ENCODE results near the gene FAM181B.
"Not testable (repeated sequence)": the region's sequence is repeated elsewhere in the genome, so short reads cannot be mapped to it uniquely, and the experiment has no call there.

The FAM181B gene

DNA sequence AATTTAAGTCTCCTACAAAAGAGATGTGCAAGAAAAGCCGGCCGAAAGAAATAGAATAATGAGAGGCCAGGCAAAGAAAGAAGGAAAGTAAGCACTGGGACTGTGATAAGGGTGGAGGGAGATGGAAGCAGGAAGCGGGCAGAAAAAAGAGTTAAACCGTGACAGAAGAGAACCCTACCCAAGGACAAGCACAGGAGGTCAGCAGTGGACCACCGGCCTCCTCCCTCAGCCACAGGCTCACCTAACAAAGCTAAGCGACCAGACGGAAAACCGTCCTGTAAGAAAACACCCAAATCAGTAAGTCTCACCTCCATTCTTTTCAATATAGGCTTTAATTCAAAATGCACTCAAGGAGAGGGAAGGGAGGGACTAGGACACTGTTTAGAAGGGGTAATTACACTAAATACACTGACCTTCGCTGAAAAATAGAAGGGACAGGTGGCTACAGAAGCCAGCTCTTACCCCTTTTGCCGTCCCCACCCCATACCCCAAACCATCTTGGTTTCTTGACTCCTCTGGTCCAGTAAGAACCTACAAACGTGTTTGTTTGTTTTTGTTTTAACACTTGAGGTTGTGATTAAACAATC is 1.9 kb downstream of the FAM181B start:
- no peak for DNase-seq

DNA sequence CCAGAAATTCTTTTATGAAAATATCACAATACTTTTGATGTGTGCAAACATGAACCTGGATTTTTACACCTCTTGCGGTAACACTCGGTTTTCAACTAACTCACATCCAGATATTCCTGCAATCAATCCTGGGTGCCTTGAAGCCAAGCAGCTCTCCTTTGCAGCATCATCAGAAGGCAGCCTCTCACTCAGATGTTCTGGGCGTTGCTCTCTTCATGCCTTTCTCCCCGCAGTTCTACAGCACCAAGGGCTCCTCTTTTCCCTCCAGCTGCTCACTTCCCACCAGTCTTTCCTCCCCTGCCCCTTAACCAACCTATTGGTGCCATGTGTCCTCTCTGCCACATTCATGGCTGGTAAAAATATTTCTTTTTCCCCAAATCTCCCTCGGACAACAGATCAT is 2.9 kb downstream of the FAM181B start:
- no peak for DNase-seq

DNA sequence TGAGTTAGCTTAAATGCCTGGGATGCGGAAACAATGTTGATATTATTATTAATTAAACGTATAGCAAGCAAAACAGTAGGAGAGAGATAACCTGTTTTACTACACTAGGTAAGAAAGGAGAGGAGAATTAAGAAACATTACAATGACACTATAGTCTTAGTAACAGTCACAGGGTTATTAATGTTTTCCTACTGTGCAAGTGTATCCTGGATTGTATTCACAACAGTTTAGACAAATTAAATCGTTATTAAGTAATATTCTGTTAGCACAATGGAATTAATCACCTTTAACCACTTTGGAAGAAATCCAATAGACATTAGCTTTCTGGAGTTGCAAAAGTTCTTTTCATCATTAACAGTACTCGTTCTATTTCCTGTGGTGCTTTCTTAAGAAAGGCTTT is 3.4 kb downstream of the FAM181B start:
- DNase-seq: no peak

DNA sequence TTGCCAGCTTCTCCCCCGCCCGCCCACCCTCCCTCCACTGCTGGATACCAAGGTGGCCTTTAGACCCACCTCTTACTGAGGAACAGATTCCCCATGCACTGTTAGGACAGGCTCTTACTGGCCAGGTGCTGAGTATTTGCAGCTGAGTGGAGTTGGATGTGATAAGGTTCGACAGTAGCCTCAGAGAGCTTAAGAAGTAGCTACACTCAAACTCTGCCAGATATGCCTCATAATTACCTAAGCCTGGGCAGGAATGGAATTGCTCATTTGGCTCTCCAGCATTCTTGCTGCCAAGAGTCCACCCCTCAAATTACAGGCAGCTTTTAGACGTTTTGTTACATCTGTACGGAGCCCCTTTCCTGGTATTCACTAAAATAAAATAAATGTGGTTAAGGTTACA is 9.6 kb downstream of the FAM181B start:
- no peak for DNase-seq

DNA sequence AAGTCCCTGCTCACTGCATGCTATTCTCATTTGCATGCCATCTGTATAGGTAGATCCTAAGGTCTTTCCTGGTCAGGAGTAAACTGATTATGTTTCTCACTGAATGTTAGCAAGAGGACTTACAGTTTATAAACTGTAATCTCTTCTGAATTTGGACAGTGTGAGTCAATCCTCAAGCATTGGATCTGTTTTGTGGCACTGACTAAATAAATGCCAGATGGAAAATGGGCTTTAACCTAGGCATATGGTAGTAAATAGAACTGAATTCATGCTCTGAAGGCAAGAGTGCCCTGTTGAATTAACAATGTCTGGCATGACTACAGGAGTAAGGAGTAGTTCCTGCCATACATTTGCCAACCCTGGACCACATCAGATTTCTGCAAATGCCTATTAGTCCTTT is 11.4 kb downstream of the FAM181B start:
- no peak for DNase-seq

DNA sequence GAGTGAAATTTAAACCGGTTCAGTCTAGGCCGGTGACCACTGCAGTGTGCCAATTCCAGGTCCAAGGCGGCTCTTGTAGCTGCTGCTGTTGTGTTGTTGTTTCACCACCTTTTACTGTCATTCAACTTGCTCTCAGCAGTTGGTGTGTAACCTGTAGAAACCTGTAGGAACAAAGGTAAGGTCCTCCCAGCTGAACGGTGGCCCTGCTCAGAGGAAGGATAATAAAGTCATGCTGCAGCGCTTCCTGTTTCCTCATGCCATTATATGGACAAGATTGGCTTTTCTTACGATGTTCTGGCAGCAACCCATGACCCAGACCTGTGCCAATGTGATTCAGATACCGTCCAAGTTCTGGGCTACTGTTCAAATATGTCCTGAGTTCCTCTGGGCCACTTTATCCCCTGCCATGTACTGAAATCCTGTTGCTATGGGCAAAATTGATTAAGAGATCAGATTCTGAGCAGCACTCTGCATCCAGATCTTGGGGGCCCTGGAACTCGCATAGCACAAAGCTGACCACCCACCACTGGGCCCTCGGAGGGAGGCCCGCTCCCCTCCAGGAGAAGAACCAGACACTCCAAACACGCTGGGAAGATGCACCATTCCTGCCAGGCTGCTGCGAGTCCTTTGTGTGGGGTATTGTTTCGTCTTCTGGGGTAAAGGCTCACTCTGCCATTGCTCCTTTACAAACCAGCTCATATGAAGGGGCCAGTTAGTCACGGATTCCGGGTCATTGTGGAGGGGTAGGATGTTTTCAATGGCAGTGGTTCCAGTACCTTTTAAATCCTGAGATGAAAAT is 13.2 kb downstream of the FAM181B start:
- DNase-seq: no peak

DNA sequence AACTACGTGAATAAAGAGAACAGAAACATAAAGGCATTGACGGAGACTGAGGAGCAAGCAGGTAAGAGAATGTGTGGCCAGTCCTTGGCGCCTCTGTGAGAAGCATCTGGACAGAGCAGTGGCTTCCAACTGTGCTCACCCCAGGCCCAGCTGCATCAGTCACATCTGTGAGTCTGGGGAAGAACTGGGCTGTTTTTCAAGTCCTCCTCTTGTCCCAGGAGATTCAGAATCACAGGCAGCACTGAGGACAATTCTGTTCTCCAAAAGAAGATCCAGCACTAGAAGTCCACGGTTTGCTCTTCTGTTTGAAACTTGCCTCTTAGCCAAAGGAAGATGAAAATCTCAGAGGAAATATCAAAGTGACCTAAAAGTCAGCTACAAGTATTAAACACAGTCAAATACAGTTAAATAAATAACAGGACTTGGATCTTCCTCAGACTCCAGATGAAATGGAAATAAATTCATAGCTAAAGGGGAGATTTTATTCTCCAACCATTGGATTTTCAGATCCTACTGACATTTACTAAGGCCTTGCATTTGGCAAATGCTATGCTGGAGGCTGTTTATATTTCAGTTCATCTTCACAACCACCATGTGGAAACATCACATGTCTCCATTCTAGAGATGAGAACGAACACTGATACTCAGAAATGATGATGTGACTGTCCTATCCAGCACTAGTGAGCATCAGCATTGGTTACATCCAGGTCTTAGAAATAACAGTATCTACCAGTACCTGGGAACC is 14.1 kb downstream of the FAM181B start:
- no peak for DNase-seq

DNA sequence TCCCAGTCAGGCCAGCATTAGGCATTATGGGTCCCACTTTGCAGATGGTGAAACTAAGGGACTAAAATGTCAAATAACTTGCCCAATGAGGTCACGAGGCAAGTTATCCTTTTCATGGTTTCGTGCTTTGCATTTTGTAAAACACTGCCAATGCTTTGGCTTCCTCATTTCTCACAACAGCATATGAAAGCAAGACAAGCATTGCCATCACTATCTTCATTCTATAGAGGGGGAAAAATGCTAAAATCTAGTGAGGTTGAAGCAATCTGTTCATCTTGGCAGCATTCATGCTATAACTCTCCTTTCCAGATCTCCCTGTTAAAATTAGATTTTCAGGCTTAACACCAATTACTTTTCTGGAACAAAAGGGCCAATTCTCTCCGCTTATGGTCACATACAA is 14.8 kb downstream of the FAM181B start:
- no peak for DNase-seq

DNA sequence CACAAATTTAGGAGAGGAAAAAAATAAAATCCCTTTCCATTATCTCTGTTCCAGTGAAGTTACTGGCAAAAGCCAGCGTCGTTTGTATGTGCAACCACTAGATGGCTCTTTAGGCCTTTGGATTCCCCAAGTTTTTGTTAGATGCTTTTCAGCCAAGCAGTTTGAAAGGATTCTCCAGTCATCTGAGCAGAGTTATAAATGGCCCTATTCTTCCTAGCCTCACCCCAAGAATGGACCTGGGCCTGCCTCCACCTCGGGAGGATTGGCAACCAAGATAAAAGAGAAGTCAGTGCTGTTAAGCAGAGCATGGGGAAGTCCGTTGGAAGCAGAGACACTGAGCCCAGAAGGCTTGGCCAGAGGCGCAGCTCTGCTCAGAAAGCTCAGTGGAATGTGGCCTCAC is 15.4 kb downstream of the FAM181B start:
- peak; percentile 38 for DNase-seq

DNA sequence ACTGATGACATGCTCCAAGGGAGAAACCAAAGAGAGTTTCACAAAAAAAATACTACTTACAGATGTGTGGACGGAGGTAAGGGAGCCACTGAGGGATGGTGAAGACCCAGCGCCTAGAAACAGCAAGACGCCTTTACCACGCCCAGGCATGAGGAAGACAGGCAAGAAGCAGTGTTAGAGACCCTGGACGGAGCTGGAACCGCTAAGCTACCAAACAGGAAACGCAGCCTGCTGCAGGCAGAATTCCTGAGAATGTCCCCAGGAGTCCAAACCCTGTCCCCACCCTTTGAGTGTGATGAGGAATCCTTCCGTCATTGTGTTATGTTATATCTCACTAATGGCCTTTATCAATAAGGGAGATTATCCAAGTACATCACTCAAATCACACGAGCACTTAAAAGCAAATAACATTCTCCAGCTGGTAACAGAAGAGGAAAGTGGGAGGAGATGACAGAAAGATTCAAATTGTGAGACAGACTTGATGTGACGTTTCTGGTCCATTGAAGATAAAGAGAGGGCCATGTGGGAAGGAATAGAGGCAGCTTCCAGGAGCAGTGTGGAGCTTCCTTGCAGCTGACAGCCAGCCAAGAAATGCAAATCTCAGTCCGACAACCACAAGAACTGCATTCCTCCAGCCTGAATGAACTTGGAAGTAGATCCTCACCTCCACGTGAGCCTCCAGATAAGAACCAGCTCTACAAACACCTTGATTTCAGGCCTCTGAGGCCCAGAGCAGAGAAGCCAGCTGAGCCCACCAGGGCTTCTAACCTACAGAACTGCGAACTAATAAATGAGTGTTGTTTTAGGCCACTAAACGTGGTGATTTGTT is 19.1 kb downstream of the FAM181B start:
- DNase-seq: no peak

DNA sequence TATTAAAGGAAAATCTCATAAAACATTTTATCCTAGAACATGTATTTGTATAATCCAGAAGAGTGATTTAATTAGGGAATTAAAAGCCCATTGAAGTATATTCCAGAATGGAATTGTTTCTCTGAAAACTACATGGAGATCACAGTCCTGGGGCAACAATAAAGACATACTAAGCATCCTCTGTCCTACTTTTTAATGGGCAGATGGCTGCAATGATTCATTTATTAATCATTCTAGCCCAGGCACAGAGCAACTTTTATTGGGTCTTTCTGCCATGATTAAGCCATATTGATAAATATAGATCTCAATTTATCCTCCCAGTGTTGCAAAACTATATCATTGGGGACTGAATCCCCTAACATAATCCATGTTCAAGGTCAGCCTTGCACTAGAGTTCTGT is 22.0 kb downstream of the FAM181B start:
- DNase-seq: no peak

DNA sequence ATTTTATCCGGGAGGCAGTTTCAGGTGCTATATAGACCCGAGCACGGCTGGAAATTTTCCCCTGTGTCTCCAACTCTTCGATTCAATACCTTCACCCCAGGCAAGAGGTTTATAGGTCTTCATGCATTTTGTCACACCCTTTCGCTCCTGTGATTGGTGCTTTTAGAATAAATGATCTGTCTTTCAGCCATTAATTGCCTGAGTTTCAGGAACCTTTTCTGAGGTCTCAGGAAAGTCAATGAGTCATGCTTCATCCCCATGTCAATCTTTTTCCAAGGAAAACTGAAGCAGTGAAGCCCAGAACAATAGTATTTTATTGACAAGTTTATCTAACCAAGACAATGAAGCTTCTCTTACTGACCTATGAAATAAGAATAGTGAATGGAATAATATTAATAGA is 29.9 kb downstream of the FAM181B start:
- no peak for DNase-seq

DNA sequence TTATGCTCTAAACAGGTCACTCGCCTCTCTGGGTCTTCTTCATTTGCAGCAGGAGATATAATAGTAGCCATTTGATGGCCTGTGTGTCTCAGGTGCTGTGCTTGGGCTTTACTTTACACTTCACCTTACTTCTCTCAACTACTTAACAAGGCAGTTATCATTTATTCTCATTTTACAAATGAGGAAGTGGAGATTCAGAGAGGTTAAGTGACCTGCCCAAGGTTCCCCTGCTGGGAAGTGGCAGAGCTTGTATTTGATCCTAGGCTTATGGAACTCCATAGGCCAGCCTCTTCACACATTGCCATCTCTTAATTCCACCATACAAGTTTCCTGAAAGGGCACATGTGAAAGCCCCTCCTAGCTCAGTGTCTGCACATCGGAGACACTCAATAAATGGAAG is 30.4 kb downstream of the FAM181B start:
- DNase-seq: no peak

DNA sequence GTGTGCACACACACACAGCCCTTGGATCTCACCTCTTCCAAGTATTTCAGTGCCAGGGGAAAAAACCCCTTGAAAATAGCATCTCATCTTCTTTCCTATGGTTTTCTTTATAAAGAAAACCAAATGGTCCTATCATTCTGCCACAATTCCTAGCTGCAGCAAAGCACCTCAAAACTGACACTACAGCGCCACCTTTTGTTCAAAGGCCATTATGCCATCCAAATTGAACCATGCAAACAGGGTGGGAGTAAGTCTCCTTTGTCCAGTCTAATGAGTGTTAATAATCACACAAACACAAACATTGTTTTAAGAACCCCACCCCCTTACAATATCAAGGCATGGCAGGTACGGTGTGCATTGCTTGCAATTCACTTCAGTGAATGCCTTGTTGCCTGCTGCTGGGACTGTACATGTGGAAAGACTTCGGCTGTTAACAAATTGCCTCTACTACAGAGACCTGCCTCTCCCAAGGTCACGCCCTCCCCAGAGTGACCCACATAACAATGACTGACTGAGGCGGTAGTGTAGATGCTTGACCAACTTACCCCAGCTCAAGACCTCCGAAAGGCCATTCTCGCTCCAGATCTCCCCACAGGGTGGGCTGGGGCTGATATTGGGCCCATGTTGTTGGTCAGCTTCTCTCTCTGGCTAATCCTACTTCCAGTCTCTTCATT is 31.7 kb downstream of the FAM181B start:
- peak; percentile 17 for DNase-seq

DNA sequence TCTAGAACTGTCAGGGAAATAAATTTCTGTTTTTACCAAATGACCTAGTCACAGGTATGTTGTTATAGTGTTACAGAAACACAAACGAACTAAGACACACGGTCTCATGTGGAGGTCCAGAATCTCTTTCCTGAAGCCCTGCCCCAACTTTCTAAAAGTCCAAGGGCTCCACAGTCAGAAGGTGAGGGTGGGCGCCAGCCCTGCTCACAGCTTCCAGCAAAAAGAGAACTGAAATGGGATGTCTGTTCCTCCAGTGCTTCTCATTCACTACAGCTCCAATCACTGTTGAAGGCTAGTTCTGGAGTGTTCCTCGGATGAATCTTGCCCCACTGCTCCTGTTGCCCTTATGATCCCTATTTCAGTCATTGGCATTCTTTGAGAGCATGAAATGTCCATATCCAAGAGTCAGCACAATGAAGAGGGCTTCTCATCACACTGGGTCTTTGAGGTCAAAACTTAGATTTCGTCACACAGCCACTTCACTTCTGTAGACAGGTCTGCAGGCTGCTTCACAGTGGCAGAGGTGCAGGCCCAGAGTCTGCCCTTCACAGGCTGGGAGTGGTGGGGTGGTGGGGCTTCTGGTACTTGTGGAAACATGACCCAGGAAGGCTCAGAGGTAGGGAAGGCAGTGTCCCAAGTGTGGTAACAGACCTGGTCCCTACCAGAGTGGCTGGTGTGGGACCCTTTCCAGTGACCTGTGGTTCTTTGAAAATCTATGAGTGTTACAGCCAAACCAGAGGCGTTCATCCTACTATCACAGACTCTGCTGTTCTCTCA is 34.9 kb downstream of the FAM181B start:
- DNase-seq: no peak

DNA sequence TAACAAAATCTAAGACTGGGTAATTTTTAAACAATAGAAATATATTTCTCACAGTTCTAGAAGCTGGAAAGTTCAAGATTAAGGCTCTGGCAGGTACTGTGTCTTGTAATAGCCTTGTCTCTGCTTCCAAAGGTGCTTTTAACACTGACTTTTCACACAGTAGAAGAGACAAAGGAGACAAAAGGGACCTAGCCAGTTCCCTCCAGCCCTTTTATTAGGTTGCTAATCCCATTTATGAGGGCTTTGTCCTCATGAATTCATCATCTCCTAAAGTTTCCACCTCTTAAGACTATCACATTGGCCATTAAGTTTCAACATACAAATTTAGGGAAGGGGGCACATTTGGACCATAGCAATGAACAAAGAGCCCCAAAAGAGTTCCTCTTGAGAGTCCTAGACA is 40.7 kb downstream of the FAM181B start:
- DNase-seq: no peak

DNA sequence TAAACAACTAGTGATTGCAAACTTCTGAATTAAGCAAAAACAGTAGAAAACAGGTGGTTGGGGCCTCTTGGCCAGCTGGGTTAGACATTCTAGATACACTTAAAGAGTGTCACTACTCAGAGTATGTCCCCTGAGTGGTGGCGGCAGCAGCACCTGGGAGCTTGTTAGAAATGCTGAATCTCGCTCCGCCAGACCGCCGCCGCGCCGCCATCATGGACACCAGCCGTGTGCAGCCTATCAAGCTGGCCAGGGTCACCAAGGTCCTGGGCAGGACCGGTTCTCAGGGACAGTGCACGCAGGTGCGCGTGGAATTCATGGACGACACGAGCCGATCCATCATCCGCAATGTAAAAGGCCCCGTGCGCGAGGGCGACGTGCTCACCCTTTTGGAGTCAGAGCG is 44.3 kb downstream of the FAM181B start:
- DNase-seq: not testable (repeated sequence)

DNA sequence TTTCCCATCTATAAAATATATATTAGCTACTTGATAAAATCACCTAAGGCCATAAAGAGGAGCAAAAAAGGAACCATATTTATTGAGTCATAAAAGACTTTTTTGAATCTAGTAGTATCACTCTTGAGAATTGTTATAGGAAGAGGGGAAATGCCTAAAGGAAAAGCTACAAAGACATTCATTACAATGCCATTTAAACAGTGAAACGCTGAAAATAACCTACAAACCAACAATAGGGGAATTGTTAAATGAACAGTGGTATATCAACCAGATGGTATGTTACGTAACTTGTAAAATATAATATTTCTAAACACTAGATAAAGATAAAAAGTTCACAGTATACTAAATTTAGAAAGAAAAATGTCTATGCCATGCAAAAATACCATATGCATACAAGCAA is 47.5 kb downstream of the FAM181B start:
- DNase-seq: no peak

DNA sequence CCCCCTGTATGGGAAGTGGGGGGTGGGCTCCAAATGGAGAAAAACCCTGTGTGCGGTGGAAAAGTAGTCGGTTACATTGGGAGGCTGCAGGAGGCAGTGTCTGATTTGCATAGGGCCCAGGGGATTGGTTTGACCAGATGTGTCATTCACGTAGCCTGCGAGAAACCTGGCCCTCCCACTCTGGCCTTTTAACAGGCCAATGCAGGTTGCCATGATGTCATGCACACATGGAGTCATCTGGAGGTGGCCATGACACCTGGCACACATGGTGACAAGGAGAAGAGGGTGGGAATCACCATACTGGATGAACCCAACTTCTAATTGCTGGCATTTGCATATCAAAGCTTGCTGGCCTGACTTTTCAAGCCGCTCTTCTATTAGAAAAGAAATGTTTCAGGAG is 50.6 kb downstream of the FAM181B start:
- no peak for DNase-seq

DNA sequence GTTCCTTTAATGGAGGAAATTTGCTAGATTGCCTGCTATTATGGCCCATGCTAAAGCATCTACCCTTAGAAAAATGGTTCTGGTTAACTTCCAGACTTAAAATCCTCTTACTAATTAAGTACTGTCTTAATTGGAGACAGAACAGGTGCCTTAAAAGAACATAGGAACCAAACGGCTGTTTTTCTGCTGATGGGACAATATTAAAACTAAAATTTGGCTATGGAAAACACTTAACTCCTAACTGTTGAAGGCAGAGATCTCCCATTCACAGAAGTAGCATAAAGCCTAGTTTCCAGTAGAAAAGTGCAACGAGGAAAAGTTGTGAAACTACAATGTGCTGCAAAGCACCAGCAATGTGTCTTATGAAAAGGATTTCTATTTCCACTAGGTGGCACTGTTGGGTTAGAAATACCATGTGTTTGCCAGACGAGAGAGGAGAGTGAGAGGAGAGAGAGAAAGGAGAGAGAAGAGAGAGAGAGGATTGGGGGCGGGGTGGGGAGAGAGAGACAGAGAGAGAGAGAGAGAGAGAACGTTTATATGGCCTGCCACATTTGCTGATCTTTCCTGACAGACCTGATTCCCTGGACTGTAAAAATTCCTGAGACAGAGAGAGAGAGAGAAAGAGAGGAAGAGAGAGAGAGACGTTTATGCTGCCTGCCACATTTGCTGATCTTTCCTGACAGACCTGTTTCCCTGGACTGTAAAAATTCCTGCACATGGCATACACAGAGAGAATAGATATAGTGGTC is 51.5 kb downstream of the FAM181B start:
- DNase-seq: peak; percentile 6

DNA sequence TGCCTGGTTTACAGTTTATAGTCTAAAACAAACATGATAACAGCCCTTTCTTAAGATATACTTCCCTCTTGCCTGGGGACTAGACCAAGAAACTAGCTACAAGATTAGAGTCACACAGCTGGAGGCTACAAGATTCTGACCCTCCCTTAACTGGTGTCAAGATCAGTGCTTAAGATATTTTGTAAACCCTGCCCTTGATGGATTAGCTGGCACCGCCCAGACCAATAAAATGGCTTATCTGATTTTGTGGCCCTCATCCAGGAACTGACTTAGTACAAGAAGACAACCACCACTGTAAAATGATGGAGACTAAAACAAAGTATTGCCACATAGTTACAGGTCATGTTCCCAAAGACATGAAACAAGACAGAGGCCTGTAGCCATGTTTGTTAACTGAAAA is 53.4 kb downstream of the FAM181B start:
- no peak for DNase-seq

Measured in NCI-H345 (cell line).